Suprapubic skin (tissue), 4 donors: Measurements from ENCODE around the gene MYH10. TPM values are rescaled to one million over a fixed set of nuclear protein-coding genes. Genes with fewer than 3 reads are reported as not detected.

Source experiments
- DNase-seq, 2 donors: peaks; one replicate each; pipeline ENCODE4 v3.0.0-alpha.2; 2019; ENCODE audit warnings: low spot score in 2 of 2
- H3K27ac ChIP-seq: fragments of 200-600 bp; sonication (generic); one replicate; pipeline ENCODE4 v1.5.1; 2019
- H3K27me3 ChIP-seq: fragments of 200-600 bp; sonication (generic); one replicate; pipeline ENCODE4 v1.5.1; 2019
- H3K36me3 ChIP-seq: fragments of 200-600 bp; sonication (generic); one replicate; pipeline ENCODE4 v1.5.1; 2019
- H3K4me1 ChIP-seq: fragments of 200-600 bp; sonication (generic); one replicate; pipeline ENCODE4 v1.5.1; 2019
- H3K4me3 ChIP-seq: fragments of 200-600 bp; sonication (generic); one replicate; pipeline ENCODE4 v1.5.1; 2019; ENCODE audit warnings: mild to moderate bottlenecking
- H3K9me3 ChIP-seq: fragments of 200-600 bp; sonication (generic); one replicate; pipeline ENCODE4 v1.5.1; 2019
- CTCF ChIP-seq, 2 donors: fragments of 200-600 bp in 1 of 2; fragments of 450-650 bp in 1 of 2; sonication (generic) in 1 of 2; IDR thresholded peaks; one replicate each; pipeline ENCODE4 v1.5.1; 2016 to 2019; ENCODE audit warnings: antibody characterized with exemption in 2 of 2, mild to moderate bottlenecking in 1 of 2, moderate library complexity in 1 of 2
- EP300 ChIP-seq: sonication (generic); formaldehyde crosslinking; IDR thresholded peaks from one replicate; pipeline ENCODE4 v1.6.1; 2017; ENCODE audit warnings: antibody characterized with exemption
- POLR2A ChIP-seq, 2 donors: fragments of 450-650 bp; IDR thresholded peaks; one replicate each; pipeline ENCODE4 v1.6.1; 2017; ENCODE audit warnings: antibody characterized with exemption in 2 of 2, mild to moderate bottlenecking in 2 of 2, moderate library complexity in 2 of 2
- POLR2AphosphoS5 ChIP-seq, 3 donors: sonication (generic); formaldehyde crosslinking; IDR thresholded peaks; one replicate each; pipeline ENCODE4 v1.6.1; 2017; ENCODE audit warnings: antibody characterized with exemption in 3 of 3
- WGBS: methylation state at CpG from one replicate; pipeline ENCODE4 v1.1.5; 2018; 5-methylcytosine and 5-hydroxymethylcytosine counted together
- total RNA-seq, 4 donors: library from RNA; depleted of rRNA; stranded (reverse); fragments of >200 nt; gene quantifications; one replicate each; pipeline ENCODE4 v1.1.0, GENCODE V29; 2016

MYH10 gene
- total RNA-seq, 4 donors from 2014 or later = 9.5 to 18.3 (median 13.2) TPM

- TF ChIP-seq CTCF (IDR thresholded peaks at IDR 0.05) = no peak
- no peak for TF ChIP-seq POLR2A (IDR thresholded peaks at IDR 0.05)
- TF ChIP-seq EP300 = no peak
- no peak for TF ChIP-seq POLR2AphosphoS5 (IDR thresholded peaks at IDR 0.05)
- no peak overlapping the region for H3K4me3 ChIP-seq
- no peaks in the 10 kb centered on the region for H3K36me3 ChIP-seq
- H3K27ac ChIP-seq = no peak overlapping the region
- DNase-seq = no peak
- H3K27me3 ChIP-seq = no peaks in the 10 kb centered on the region
- no peaks in the 10 kb centered on the region for H3K4me1 ChIP-seq
- 81% methylated on average over 5 of the region's 5 CpGs for whole genome bisulfite sequencing
- no peaks in the 10 kb centered on the region for H3K9me3 ChIP-seq
Observed at GRCh38 chr17:8557176-8557806, 73.2 kb downstream of the MYH10 start.

- no peaks in the 10 kb centered on the region for H3K36me3 ChIP-seq
- no peak overlapping the region for H3K27ac ChIP-seq
- WGBS = 81% methylated on average over 9 of the region's 9 CpGs
- TF ChIP-seq CTCF (IDR thresholded peaks at IDR 0.05) = no peak
- no peak for TF ChIP-seq POLR2A (IDR thresholded peaks at IDR 0.05)
- no peak for TF ChIP-seq POLR2AphosphoS5 (IDR thresholded peaks at IDR 0.05)
- no peak for TF ChIP-seq EP300
- H3K27me3 ChIP-seq = no peaks in the 10 kb centered on the region
- no peak for DNase-seq
- no peak overlapping the region for H3K4me3 ChIP-seq
- H3K9me3 ChIP-seq = no peaks in the 10 kb centered on the region
- H3K4me1 ChIP-seq = no peaks in the 10 kb centered on the region
Observed at GRCh38 chr17:8556074-8556473, 74.5 kb downstream of the MYH10 start.

GRCh38 chr17:8555062-8555461 is 75.5 kb downstream of the MYH10 start:
- Histone ChIP-seq H3K9me3 (no peaks in the 10 kb centered on the region), H3K27ac (no peak overlapping the region), H3K4me1 (no peaks in the 10 kb centered on the region), H3K27me3 (no peaks in the 10 kb centered on the region), H3K36me3 (no peaks in the 10 kb centered on the region), H3K4me3 (no peak overlapping the region)
- WGBS = 89% methylated on average over 1 of the region's 1 CpG
- TF ChIP-seq CTCF (IDR thresholded peaks at IDR 0.05) = no peak
- no peak for TF ChIP-seq EP300
- TF ChIP-seq POLR2A (IDR thresholded peaks at IDR 0.05) = no peak
- TF ChIP-seq POLR2AphosphoS5 (IDR thresholded peaks at IDR 0.05) = no peak
- no peak for DNase-seq

- no peak for TF ChIP-seq POLR2AphosphoS5 (IDR thresholded peaks at IDR 0.05)
- no peak for TF ChIP-seq EP300
- TF ChIP-seq POLR2A (IDR thresholded peaks at IDR 0.05) = no peak
- TF ChIP-seq CTCF (IDR thresholded peaks at IDR 0.05) = no peak
- Histone ChIP-seq H3K9me3 (no peaks in the 10 kb centered on the region), H3K36me3 (peaks cover 7% of the 10 kb centered on the region), H3K4me1 (no peaks in the 10 kb centered on the region), H3K4me3 (no peak overlapping the region), H3K27ac (no peak overlapping the region), H3K27me3 (no peaks in the 10 kb centered on the region)
- DNase-seq = no peak
- WGBS = 86% methylated on average over 9 of the region's 9 CpGs
Observed at GRCh38 chr17:8552577-8553320, 77.8 kb downstream of the MYH10 start.
